Kidney (tissue), 14 donors: ENCODE results near the gene FKBP8. TPM values are rescaled to one million over a fixed set of nuclear protein-coding genes. Genes with fewer than 3 reads are reported as not detected.

ENCODE experiments used
- DNase-seq, 5 donors: peaks; one replicate each; pipeline ENCODE4 v3.0.0-alpha.2; 2013 to 2020
- FAIRE-seq: peaks from 2 replicates; lab custom pipeline; 2012; peaks lifted over from hg19 to GRCh38; lab: Jason Lieb, UNC
- H3K27ac ChIP-seq, 2 donors: one replicate each; pipeline ENCODE4 v1.7.0; 2013; ENCODE audit warnings: low read depth in 2 of 2, low read length in 2 of 2, inconsistent platforms in 1 of 2
- H3K27me3 ChIP-seq: one replicate; pipeline ENCODE4 v1.7.1; 2013; ENCODE audit warnings: low read length, inconsistent platforms; ENCODE audit not compliant: control insufficient read depth, insufficient read depth
- H3K36me3 ChIP-seq, 3 donors: one replicate each; pipeline versions ENCODE4 v1.7.0 to v1.7.1; 2013; ENCODE audit warnings: low read length in 3 of 3, control low read depth in 1 of 3, inconsistent platforms in 1 of 3; ENCODE audit not compliant: insufficient read depth in 3 of 3, control insufficient read depth in 2 of 3
- H3K4me1 ChIP-seq, 3 donors: one replicate each; pipeline versions ENCODE4 v1.7.0 to v1.7.1; 2013; ENCODE audit warnings: low read length in 3 of 3, inconsistent platforms in 1 of 3, low read depth in 1 of 3; ENCODE audit not compliant: control insufficient read depth in 2 of 3, insufficient read depth in 2 of 3
- H3K4me3 ChIP-seq, 3 donors: one replicate each; pipeline versions ENCODE4 v1.7.0 to v1.8.1; 2013; ENCODE audit warnings: low read length in 3 of 3, control low read depth in 1 of 3, inconsistent platforms in 1 of 3
- H3K9ac ChIP-seq, 3 donors: one replicate each; pipeline versions ENCODE4 v1.7.0 to v1.7.1; 2013; ENCODE audit warnings: low read length in 3 of 3, control low read depth in 1 of 3, inconsistent platforms in 1 of 3
- H3K9me3 ChIP-seq, 3 donors: one replicate each; pipeline versions ENCODE4 v1.7.0 to v1.7.1; 2013; ENCODE audit warnings: low read length in 3 of 3, control low read depth in 1 of 3, inconsistent platforms in 1 of 3; ENCODE audit not compliant: control insufficient read depth in 2 of 3, insufficient read depth in 1 of 3
- CTCF ChIP-seq: IDR thresholded peaks from 3 replicates; pipeline ENCODE4 v1.5.1; 2012; ENCODE audit warnings: mild to moderate bottlenecking, moderate library complexity, borderline replicate concordance; ENCODE audit not compliant: insufficient read depth; ENCODE audit errors: extremely low read depth
- intact Hi-C: fragments of 100-400 bp; cut with DNase I; formaldehyde crosslinking; loops from one replicate; pipeline ENCODE4 v1.11.1; 2022
- polyA plus RNA-seq: library from polyadenylated mRNA; stranded (reverse); fragments of 350-450 nt; fragmentation: Illumina TruSeq; extraction: RNeasy Lipid Tissue Mini Kit (QIAGEN cat#74804); gene quantifications from one replicate; pipeline ENCODE4 v1.2.3, GENCODE V29; 2014; ENCODE audit warnings: low read depth, low replicate concordance; ENCODE audit not compliant: insufficient read depth
- total RNA-seq: library from RNA; stranded (reverse); fragmentation: NEBNext Ultra II Directional; extraction: Animal tissue kit (Norgen Biotek cat#: 25700); gene quantifications from one replicate; pipeline ENCODE4 v1.2.1, GENCODE V29; 2021
- donor health status: control.
- donor health status: control.
- donor health status: control.
- donor health status: control.
- donor health status: control.
- donor health status: DM: yes; HTN: yes; CAD: no.
- donor health status: Normal renal cell carcinoma (clear cell type).

The FKBP8 gene
- total and polyA plus RNA-seq, 2 donors from 2014 or later = 207 to 314 TPM

DNA sequence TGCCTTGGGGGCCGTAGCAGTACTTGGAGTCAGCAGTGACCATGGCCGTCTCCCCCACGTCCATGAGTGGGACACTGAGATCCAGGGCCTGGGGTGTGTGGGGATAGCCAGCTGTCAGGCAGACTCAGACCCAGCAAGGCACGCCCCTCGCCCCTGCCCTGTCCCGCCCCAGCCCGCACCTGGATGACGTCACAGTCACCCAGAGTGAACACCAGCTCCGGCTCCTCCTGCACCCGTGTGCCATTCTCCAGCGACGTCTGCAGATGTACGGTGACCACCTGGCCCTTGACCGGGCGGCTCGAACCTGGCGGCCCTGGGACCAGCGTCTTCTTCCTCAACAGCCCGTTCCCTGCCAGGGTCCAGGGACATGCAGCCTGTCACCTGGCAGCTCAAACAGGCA is 4.0 kb downstream of the FKBP8 start:
- no peaks in the 10 kb centered on the region for H3K27me3 ChIP-seq
- FAIRE-seq (no peak), DNase-seq (peak in 1 of 5 donors; percentile 75)
- H3K36me3 ChIP-seq = peaks cover 2 to 28% (median 13%) of the 10 kb centered on the region in 3 donors
- TF ChIP-seq CTCF = no peak
- intact Hi-C loops = no loop called here
- H3K4me1 ChIP-seq = peaks cover 0 to 7% (median 4%) of the 10 kb centered on the region in 3 donors
- H3K4me3 ChIP-seq = no peak overlapping the region
- H3K9ac ChIP-seq = no peak overlapping the region
- H3K27ac ChIP-seq = no peak overlapping the region
- H3K9me3 ChIP-seq = no peaks in the 10 kb centered on the region

GRCh38 chr19:18538115-18538514 is 5.3 kb downstream of the FKBP8 start:
- Histone ChIP-seq H3K9me3 (no peaks in the 10 kb centered on the region), H3K27me3 (no peaks in the 10 kb centered on the region), H3K4me3 (no peak overlapping the region), H3K9ac (no peak overlapping the region), H3K27ac (no peak overlapping the region), H3K36me3 (peaks cover 2 to 28% (median 13%) of the 10 kb centered on the region in 3 donors), H3K4me1 (peaks cover 0 to 7% (median 4%) of the 10 kb centered on the region in 3 donors)
- no peak for FAIRE-seq
- no peak for DNase-seq
- intact Hi-C loops = no loop called here
- no peak for TF ChIP-seq CTCF

GRCh38 chr19:18537431-18537830 is 5.9 kb downstream of the FKBP8 start:
- H3K36me3 ChIP-seq = peaks cover 2 to 33% (median 17%) of the 10 kb centered on the region in 3 donors
- no peak overlapping the region for H3K4me3 ChIP-seq
- FAIRE-seq = no peak
- DNase-seq = no peak
- intact Hi-C loops = no loop called here
- no peak overlapping the region for H3K27ac ChIP-seq
- H3K4me1 ChIP-seq = peaks cover 0 to 5% (median 4%) of the 10 kb centered on the region in 3 donors
- no peak overlapping the region for H3K9ac ChIP-seq
- H3K27me3 ChIP-seq = no peaks in the 10 kb centered on the region
- no peaks in the 10 kb centered on the region for H3K9me3 ChIP-seq
- TF ChIP-seq CTCF = no peak

DNA sequence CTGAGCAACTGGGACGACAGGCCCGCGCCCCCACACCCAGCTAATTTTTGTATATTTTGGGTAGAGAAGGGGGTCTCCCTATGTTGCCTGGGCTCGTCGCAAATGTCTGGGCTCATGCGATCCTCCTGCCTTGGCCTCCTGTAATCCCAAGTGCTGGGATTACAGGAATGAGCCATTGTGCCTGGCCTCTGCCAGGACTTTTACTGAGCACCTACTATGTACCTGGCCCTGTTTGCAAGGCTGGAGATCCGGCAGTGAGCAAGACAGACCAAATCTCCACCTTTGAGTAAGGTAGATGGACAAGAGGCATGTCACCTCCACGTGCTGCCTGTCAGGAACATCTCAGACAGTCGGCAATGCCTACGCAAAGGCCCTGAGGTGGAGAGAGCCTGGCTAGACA is 6.9 kb downstream of the FKBP8 start:
- TF ChIP-seq CTCF = no peak
- intact Hi-C loops = no loop called here
- Histone ChIP-seq H3K36me3 (peaks cover 2 to 38% (median 18%) of the 10 kb centered on the region in 3 donors), H3K4me3 (no peak overlapping the region), H3K27me3 (no peaks in the 10 kb centered on the region), H3K4me1 (no peaks in the 10 kb centered on the region), H3K9ac (no peak overlapping the region), H3K9me3 (no peaks in the 10 kb centered on the region), H3K27ac (no peak overlapping the region)
- no peak for DNase-seq
- FAIRE-seq = no peak
